Left lung (tissue), 14 donors: ENCODE results near the gene TEX10. TPM values are rescaled to one million over a fixed set of nuclear protein-coding genes. Genes with fewer than 3 reads are reported as not detected.

Source experiments
- ATAC-seq: fragments of 200-7000 bp; cut with Tn5 transposase; one replicate; pipeline ENCODE4 v1.9.1; 2020; ENCODE audit warnings: moderate library complexity
- DNase-seq, 4 donors: peaks; one replicate each; pipeline ENCODE4 v3.0.0-alpha.2; 2013 to 2020
- H3K27ac ChIP-seq, 2 donors: fragments of 200-600 bp; sonication (generic) in 1 of 2; one replicate each; pipeline versions ENCODE4 v1.5.0 to v1.8.0; 2020 to 2021
- H3K27me3 ChIP-seq, 2 donors: fragments of 200-600 bp; sonication (generic) in 1 of 2; one replicate each; pipeline versions ENCODE4 v1.5.0 to v1.8.0; 2020 to 2021
- H3K36me3 ChIP-seq, 2 donors: fragments of 200-600 bp; sonication (generic) in 1 of 2; one replicate each; pipeline versions ENCODE4 v1.5.0 to v1.8.0; 2020 to 2021
- H3K4me1 ChIP-seq, 2 donors: fragments of 200-600 bp; one replicate each; pipeline ENCODE4 v1.8.0; 2021
- H3K4me3 ChIP-seq, 2 donors: fragments of 200-600 bp; sonication (generic) in 1 of 2; one replicate each; pipeline versions ENCODE4 v1.5.0 to v1.8.0; 2020 to 2021; ENCODE audit warnings: mild to moderate bottlenecking in 1 of 2
- H3K9me3 ChIP-seq, 2 donors: fragments of 200-600 bp; sonication (generic) in 1 of 2; one replicate each; pipeline versions ENCODE4 v1.5.0 to v1.8.0; 2020 to 2021
- CTCF ChIP-seq, 2 donors: fragments of 200-600 bp; sonication (generic) in 1 of 2; IDR thresholded peaks; one replicate each; pipeline versions ENCODE4 v1.5.0 to v1.8.0; 2021; ENCODE audit warnings: antibody characterized with exemption in 2 of 2
- intact Hi-C, 2 donors: fragments of 100-400 bp; cut with DNase I; formaldehyde crosslinking; loops; one replicate each; pipeline versions ENCODE4 v1.11.2 to v1.14.2; 2022
- long read RNA-seq, 12 donors: library from polyadenylated mRNA in 2 of 12; unstranded in 2 of 12; transcript quantifications; one replicate each; pipeline ENCODE4 v2.0.0 and lab custom pipeline, GENCODE V29; 2019 to 2026
- polyA plus RNA-seq, 6 donors: library from polyadenylated mRNA; unstranded; fragments of 120-200 nt; gene quantifications; one replicate each; pipeline ENCODE4 v1.2.1, GENCODE V29; 2013; ENCODE audit not compliant: insufficient read length in 6 of 6
- total RNA-seq, 2 donors: library from RNA; stranded (reverse); fragmentation: NEBNext Ultra II Directional; extraction: Animal tissue kit (Norgen Biotek cat#: 25700); gene quantifications; one replicate each; pipeline ENCODE4 v1.2.1, GENCODE V29; 2021
- donor health status: DM: no; HTN: yes; CAD: no.
- donor health status: DM: no; HTN: no; CAD: no.

Gene TEX10
- 10 to 100 TPM; 10.5 to 13.7 TPM for total RNA-seq
- polyA plus RNA-seq = 10 to 100 TPM; 39.0 to 46.8 (median 43.2) TPM
- long read RNA-seq, donor 1, full-length matches to known transcripts = 11 of 41 reads
- long read RNA-seq, donor 1, partial matches to known transcripts = 30 of 41 reads
- long read RNA-seq, donor 1, other reads (novel, unspliced or antisense) = 0 of 41 reads
- long read RNA-seq, donor 2, full-length matches to known transcripts = 9 of 19 reads
- long read RNA-seq, donor 2, partial matches to known transcripts = 10 of 19 reads
- long read RNA-seq, donor 2, other reads (novel, unspliced or antisense) = 0 of 19 reads
- long read RNA-seq, donor 3, full-length matches to known transcripts = 11 of 11 reads
- long read RNA-seq, donor 3, partial matches to known transcripts = 0 of 11 reads
- long read RNA-seq, donor 3, other reads (novel, unspliced or antisense) = 0 of 11 reads
- long read RNA-seq, donor 4, partial matches to known transcripts = 1 of 2 reads
- long read RNA-seq, donor 4, other reads (novel, unspliced or antisense) = 1 of 2 reads
- long read RNA-seq, donor 5, full-length matches to known transcripts = 10 of 20 reads
- long read RNA-seq, donor 5, partial matches to known transcripts = 10 of 20 reads
- long read RNA-seq, donor 5, other reads (novel, unspliced or antisense) = 0 of 20 reads
- long read RNA-seq, donor 6, full-length matches to known transcripts = 8 of 17 reads
- long read RNA-seq, donor 6, partial matches to known transcripts = 9 of 17 reads
- long read RNA-seq, donor 6, other reads (novel, unspliced or antisense) = 0 of 17 reads
- long read RNA-seq, donor 7, full-length matches to known transcripts = 5 of 18 reads
- long read RNA-seq, donor 7, partial matches to known transcripts = 13 of 18 reads
- long read RNA-seq, donor 7, other reads (novel, unspliced or antisense) = 0 of 18 reads
- long read RNA-seq, donor 8, full-length matches to known transcripts = 4 of 9 reads
- long read RNA-seq, donor 8, partial matches to known transcripts = 5 of 9 reads
- long read RNA-seq, donor 8, other reads (novel, unspliced or antisense) = 0 of 9 reads
- long read RNA-seq, donor 9 = 0 reads
- long read RNA-seq, donor 10, partial matches to known transcripts = 4 of 5 reads
- long read RNA-seq, donor 10, other reads (novel, unspliced or antisense) = 1 of 5 reads
- long read RNA-seq, donor 11, full-length matches to known transcripts = 9 of 16 reads
- long read RNA-seq, donor 11, partial matches to known transcripts = 7 of 16 reads
- long read RNA-seq, donor 11, other reads (novel, unspliced or antisense) = 0 of 16 reads
- long read RNA-seq, donor 12, full-length matches to known transcripts = 5 of 21 reads
- long read RNA-seq, donor 12, partial matches to known transcripts = 16 of 21 reads
- long read RNA-seq, donor 12, other reads (novel, unspliced or antisense) = 0 of 21 reads

GRCh38 chr9:100352727-100353505, at the start of gene TEX10:
TEX10 (minus strand) TSS chr9:100352942; CDS start chr9:100349363, 3,579 bp downstream.
- ATAC-seq (peak; percentile 99), DNase-seq (peak; percentile 90 to 97 (median 93))
- no peak for TF ChIP-seq CTCF (IDR thresholded peaks at IDR 0.05)
- H3K4me3 ChIP-seq = peak within 1 kb of the TSS; percentile 83 to 85
- H3K36me3 ChIP-seq = no peaks in the 10 kb centered on the region
- no peaks in the 10 kb centered on the region for H3K27me3 ChIP-seq
- peak within 1 kb of the TSS; percentile 73 to 83 for H3K27ac ChIP-seq
- H3K9me3 ChIP-seq = no peaks in the 10 kb centered on the region
- peaks cover 12 to 20% of the 10 kb centered on the region in 2 donors for H3K4me1 ChIP-seq
- intact Hi-C loops = loop anchor here in 1 of 2 donors (10.0 kb wide), 1 partner anchor 242 kb away; no protein-coding TSS in a partner anchor

GRCh38 chr9:100401042-100401441, 48.3 kb upstream of the TEX10 start:
- Histone ChIP-seq H3K27ac (no peak overlapping the region), H3K27me3 (no peaks in the 10 kb centered on the region), H3K36me3 (no peaks in the 10 kb centered on the region), H3K9me3 (no peaks in the 10 kb centered on the region), H3K4me1 (no peaks in the 10 kb centered on the region), H3K4me3 (no peak overlapping the region)
- ATAC-seq (no peak), DNase-seq (no peak)
- intact Hi-C loops = no loop called here
- TF ChIP-seq CTCF (IDR thresholded peaks at IDR 0.05) = no peak

GRCh38 chr9:100397529-100398266, 45.0 kb upstream of the TEX10 start:
- no peak for TF ChIP-seq CTCF (IDR thresholded peaks at IDR 0.05)
- no peak for DNase-seq
- Histone ChIP-seq H3K4me3 (no peak overlapping the region), H3K9me3 (no peaks in the 10 kb centered on the region), H3K27me3 (no peaks in the 10 kb centered on the region), H3K4me1 (no peaks in the 10 kb centered on the region), H3K27ac (no peak overlapping the region), H3K36me3 (no peaks in the 10 kb centered on the region)
- intact Hi-C loops = no loop called here
- no peak for ATAC-seq

GRCh38 chr9:100396769-100397168, 44.0 kb upstream of the TEX10 start:
- Histone ChIP-seq H3K27ac (no peak overlapping the region), H3K4me3 (no peak overlapping the region), H3K9me3 (no peaks in the 10 kb centered on the region), H3K27me3 (no peaks in the 10 kb centered on the region), H3K36me3 (no peaks in the 10 kb centered on the region), H3K4me1 (no peaks in the 10 kb centered on the region)
- DNase-seq (no peak), ATAC-seq (no peak)
- intact Hi-C loops = no loop called here
- no peak for TF ChIP-seq CTCF (IDR thresholded peaks at IDR 0.05)
